ENCODE results near the gene ARID3A.
"Not testable (repeated sequence)": the region's sequence is repeated elsewhere in the genome, so short reads cannot be mapped to it uniquely, and the experiment has no call there.

ARID3A gene

DNA sequence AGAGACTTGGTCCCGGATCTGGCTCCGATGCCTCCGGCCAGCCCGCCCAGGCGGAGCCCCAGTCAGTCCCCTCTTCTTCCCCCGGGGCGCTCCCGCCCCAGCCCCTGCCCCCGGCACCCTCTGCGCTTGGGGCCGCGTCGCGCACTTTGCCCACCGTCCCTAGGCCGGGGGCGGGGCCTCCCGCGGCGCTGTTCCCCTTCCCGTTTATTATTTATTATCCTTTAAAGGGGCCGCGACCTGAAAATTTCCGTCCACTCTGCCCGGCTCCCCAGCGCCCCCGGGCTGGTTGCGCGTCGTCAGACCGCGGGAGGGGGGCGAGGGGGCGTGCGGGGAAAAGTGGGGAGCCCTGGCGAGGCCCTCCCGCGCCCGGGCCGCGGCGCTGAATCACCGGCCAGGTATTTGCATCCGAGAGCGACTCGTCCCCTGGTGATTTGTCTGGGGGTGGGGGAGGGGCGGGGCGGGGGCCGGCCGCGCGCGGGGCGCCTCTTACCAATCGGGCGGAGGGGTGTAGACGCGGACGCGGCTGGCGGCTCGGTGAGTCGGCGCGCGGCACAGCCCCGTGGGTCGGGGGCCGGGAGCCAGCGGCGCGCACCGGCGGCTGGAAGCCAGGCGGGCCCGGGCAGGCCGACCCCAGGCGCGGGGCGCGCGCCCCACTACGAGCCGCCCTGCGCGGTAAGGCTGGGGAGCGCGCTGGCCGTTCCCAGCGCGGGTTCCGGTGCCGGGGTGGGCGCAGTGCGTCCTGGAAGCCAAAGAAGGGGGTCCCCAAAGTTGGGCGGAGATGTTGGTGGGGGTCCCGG lies at the start of gene ARID3A:
Gene ARID3A, plus strand, starts transcription at position 510 of the 797 bp plus-strand sequence. CDS start 3,494 bp downstream, outside the sequence.
- DNase-seq: no peak

- DNase-seq: no peak
These were observed 49.7 kb upstream of the ARID3A start for GRCh38 chr19:876089-876488.

DNA sequence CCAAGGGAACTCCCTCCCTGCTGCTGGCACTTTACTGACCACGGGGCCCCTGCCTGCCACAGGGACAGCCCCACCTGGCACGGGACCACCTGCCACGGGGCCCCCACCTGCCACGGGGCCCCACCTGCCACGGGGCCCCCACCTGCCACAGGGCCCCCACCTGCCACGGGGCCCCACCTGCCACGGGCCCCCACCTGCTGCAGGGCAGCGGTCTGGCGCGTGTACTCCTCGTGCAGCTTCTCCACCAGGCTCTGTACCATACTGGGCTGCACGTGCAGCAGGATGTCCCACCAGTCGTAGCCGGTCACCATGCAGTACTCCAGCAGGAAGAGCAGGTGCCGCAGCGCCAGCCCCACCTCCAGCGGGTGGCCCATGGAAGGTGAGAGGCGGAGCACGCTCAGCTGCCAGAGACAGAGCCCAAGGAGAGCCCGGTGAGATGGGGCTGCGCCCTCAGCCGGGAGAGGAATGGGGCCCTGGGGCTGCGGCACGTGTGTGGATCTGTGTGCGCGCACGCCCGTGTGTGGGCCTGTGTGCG lies 49.0 kb upstream of the ARID3A start:
- peak; percentile 65 for DNase-seq

GRCh38 chr19:877992-878660 lies 47.7 kb upstream of the ARID3A start:
- not testable (repeated sequence) for DNase-seq

- not testable (repeated sequence) for DNase-seq
These were observed 46.9 kb upstream of the ARID3A start for GRCh38 chr19:878751-879561.

DNA sequence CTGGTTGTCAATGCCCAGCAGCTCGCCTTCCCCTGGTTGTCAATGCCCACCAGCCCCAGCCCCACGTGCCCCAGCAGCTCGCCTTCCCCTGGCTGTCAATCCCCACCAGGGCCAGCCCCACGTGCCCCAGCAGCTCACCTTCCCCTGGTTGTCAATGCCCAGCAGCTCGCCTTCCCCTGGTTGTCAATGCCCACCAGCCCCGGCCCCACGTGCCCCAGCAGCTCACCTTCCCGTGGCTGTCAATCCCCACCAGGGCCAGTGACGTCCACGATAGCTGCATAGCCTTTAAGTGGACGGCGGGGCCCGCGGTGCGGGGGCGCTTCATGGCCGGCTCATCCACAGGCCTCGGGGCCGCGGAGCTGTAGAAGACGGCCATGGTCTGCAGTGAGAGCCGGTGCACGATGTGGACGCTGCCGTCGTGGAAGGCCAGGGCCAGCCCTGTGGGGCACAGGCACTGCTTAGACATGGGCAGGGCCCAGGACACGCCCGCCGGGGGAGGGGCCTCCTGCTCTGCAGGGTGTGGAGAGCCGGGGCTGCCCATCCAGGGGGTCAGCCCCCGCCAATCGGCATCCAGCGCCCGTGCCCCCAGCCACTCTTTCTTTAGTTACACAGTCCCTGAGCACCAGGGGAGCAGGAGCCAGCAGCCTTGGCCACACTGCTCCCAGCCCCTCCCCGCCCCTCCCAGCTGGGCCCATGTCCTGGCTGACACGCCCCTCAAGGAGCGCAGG lies 46.0 kb upstream of the ARID3A start:
- DNase-seq: no peak

GRCh38 chr19:881385-882071 lies 44.3 kb upstream of the ARID3A start:
- no peak for DNase-seq

- DNase-seq: no peak
These were observed 42.9 kb upstream of the ARID3A start for GRCh38 chr19:882871-883497.

DNA sequence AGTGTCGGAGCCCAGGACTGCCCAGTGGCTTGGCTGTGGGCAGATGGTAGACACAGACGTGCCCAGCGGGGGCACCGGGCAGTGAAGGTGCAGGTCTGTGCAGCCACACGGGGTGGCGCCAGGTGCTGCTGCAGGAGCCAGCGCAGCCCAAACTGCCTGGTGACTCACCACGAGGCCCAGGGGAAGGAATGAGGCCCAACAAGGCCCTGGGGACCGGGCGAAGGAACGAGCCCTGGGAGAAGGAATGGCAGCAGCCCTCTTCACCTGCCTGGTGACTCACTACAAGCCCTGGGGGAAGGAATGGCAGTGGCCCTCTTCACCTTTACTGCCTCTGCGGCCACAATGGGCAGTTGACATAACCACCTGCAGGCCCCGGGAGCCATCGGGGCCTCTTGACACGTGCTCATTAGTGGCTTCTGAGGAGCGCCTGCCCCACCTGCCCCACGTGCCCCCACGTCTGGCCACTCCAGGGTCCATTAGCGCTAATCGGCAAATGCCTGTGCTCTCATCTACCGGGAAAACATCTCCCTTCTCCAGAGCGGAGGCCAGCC lies 42.1 kb upstream of the ARID3A start:
- peak; percentile 70 for DNase-seq

DNA sequence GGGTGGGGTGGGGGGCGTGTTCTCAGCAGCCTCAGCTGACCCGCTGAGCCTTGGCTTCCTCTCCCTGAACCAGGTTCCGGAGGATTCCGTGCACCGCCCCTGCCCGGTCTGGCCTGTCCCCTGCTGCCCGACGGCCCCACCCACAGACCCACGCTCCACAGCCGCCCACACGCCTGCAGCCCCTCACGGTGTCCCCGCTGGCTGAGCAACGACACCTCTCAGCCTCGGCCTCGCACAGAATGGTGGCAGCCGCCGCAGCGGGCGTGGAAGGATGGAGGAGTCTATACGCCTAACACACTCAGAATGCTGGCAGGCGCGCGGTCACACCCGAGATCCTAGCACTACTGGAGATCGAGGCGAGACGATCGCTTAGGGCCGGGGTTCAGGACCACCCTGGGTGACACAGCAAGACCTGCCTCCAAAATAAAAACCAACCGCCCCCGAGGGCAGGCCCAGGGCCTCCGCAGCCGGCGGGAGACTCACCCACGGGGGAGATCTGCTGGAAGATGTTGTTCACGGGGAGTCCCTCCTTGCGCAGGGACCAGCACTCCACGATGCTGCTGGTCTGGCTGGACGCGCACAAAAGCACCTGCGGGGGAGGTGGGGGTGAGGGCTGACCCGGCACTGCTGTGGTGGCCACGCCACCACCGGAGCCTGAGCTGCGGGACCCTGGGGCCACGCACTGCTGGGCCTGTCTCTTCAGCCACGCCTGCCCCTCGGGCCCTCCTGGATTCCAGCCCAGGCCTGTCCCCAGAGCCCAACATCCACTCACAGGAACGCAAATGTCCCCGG lies 41.2 kb upstream of the ARID3A start:
- DNase-seq: no peak

- no peak for DNase-seq
These were observed 40.2 kb upstream of the ARID3A start for GRCh38 chr19:885536-886224.

DNA sequence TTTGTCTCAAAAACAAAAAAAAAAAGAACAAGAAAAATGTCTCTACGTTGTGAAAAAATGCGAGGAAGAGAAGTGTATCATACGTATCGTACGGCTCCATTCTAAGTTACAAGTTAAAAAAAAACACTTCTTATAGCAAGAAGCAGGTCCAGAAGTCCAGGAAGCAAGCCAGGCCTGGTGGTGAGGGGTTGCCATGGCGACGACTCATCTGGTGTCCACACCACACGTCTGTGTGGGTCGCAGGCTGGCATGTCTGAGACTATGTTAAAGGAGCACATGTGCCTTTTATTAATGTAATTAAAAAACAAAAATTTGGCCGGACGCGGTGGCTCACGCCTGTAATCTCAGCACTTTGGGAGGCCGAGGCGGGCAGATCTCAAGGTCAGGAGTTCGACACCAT lies 38.8 kb upstream of the ARID3A start:
- no peak for DNase-seq

- DNase-seq: no peak
These were observed 38.2 kb upstream of the ARID3A start for GRCh38 chr19:887599-887998.

GRCh38 chr19:888581-889385 lies 37.1 kb upstream of the ARID3A start:
- DNase-seq: no peak

DNA sequence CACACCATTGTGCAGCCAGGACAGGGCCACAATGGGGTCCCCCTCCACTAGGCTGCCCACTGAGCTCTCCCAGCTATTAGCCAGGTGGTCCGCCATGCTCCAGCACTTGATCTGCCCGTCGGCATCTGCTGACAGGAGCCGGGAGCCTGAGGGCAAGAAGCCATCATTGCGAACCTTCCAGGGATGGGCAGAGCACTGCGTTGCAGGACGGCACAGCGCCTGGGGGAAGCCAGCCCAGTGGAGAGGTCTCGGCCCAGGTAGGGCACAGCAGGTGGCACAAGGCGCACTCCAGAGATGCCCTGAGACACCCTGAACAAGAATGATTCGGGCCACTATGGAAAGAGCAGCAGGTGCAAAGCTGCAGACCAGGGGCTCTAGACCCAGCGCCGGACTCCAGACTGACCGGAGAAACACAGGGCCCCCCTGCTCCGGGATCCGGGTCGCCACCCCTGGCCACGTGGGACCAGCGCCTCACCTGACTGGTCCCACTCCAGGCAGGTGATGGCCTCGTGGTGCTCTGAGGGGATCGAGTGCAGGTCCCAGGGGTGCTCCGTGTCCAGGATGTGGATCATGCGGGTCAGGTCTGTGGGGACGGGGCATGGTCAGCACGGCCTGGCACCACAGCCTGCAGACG lies 36.1 kb upstream of the ARID3A start:
- no peak for DNase-seq

DNA sequence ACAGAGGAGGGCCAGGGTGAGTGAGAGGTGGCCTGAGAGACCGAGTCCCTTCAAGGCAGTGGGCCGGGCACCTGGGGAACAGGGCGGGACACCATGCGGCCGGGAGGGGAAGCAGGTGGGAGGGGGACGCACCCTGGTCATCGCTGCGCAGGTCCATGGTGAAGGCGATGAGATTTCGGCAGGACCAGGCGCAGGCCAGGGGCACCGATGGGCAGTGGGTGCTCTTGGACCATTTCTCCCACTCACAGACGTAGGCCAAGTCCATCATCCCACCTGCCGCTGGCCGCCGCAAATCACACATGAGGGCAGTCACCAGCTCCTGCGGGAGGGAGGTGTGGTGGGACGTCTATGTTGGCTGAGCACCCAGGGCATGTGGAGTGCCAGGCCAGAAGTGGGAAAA lies 35.0 kb upstream of the ARID3A start:
- no peak for DNase-seq

DNA sequence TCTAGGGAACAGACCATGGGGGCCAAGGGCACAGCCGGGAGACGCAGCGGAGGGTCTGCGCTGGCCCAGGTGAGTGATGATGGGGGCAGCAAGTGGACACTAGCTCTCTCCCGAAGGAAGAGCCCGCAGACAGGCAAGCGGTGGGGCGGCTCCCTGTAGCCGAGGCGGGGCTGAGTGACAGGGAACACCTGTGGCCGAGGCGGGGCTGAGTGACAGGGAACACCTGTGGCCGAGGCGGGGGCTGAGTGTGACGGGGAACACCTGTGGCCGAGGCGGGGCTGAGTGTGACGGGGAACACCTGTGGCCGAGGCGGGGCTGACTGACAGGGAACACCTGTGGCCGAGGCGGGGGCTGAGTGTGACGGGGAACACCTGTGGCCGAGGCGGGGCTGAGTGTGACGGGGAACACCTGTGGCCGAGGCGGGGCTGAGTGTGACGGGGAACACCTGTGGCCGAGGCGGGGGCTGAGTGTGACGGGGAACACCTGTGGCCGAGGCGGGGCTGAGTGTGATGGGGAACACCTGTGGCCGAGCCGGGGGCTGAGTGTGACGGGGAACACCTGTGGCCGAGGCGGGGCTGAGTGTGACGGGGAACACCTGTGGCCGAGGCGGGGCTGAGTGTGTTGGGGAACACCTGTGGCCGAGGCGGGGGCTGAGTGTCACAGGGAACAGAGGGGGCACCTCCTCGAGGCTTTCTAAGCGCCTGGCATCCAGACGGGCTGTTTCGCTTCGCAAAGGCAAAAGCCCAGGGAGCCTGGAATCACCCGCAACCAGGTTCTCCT lies 34.2 kb upstream of the ARID3A start:
- not testable (repeated sequence) for DNase-seq

Data from NCI-H2107 (cell line).